Stimulated activated CD8-positive, alpha-beta memory T cell treated with anti-CD3 and anti-CD28 coated beads, Interleukin-7, amount 100 ng/mL, for 48 hours (primary cell): ENCODE results near the gene ASB13.

Source experiments
- DNase-seq, 2 donors: peaks; one replicate each; pipeline ENCODE4 v3.0.0-alpha.2; 2020; ENCODE audit warnings: low read depth in 1 of 2; ENCODE audit errors: extremely low read depth in 1 of 2

ASB13 gene

DNA sequence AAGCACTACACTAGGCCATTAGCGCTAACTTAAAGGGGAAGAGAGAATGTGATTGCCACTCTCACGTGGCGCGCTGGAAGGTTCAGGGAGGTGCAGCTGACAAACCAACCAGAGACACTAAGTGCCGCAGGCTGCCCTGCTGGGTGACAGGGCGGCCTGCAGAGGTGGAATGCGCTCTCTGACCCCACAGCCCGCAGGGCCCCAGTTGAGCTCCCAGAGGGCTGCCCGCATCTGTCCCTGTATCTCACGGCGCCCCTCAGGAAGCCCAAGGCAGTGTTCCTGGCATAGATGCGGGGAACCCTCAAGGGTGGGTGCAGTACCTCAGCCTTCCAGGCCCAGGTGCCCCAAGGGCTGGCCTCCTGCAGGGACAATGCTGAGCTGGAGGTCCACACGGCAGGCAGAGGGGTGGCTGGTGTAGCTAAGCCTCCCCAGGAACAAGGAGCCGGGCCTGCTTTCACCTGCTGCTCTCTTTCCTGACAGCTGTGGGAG is 75.0 kb downstream of the ASB13 start:
- no peak for DNase-seq

DNA sequence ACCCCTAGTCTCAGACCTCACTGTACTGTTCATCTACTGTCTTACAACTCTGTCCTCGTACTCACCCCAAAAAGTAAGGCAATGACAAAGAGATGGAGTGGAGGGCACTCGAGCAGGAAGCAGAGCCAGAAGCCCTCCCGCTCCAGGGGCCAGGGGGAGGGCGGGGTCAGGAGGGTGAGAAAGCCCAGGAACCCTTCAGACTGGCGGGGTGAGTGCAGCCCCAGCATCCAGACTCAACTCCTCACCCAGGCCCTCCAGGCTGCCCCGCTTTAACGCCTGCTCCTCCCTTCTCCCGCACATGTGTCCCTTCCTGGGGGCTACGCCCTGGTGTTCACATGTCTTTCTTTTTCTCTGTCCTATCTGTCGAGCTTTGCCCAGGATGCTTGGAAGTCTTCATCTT is 75.6 kb downstream of the ASB13 start:
- DNase-seq, result no peak

DNA sequence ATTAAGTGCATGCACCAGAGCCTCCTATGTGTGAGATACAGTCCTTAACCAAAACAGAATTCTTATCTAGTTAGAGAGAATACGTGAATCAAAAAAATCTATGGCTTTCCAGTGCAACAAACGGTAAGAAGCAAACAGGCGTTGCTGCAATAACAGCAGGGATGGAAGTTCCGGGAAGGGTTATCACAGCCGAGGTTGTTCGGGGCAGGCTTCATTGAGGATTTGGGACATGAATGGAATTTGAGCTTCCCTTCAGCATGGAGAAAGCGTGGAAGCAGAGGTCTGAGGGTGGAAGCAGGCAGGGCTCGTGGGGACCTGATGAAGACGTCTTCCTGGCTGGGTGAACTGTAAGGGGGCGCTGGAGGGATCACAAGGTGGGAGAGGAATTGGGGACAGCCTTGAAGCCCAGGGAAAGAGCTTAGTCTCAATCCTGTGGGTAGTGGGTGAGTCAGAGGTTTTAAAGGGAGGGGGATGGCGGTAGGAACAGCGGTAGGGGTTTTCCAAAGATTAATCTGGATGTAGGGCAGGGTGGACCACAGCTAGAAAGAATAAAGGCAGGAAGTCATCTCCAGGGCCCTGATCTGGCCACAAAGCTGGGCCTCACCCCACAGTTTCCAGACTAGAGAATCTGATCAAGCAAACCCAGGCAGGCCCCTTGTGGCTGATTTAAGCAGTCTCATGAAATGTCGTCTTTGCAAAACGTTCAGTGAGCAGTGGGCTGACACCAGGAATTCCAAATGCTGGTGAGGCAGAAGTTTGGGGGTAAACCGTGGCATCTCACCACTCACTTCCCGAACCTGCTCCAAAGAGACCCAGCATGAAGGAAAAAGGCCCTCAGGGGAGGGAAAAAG is 76.5 kb downstream of the ASB13 start:
- no peak for DNase-seq

DNA sequence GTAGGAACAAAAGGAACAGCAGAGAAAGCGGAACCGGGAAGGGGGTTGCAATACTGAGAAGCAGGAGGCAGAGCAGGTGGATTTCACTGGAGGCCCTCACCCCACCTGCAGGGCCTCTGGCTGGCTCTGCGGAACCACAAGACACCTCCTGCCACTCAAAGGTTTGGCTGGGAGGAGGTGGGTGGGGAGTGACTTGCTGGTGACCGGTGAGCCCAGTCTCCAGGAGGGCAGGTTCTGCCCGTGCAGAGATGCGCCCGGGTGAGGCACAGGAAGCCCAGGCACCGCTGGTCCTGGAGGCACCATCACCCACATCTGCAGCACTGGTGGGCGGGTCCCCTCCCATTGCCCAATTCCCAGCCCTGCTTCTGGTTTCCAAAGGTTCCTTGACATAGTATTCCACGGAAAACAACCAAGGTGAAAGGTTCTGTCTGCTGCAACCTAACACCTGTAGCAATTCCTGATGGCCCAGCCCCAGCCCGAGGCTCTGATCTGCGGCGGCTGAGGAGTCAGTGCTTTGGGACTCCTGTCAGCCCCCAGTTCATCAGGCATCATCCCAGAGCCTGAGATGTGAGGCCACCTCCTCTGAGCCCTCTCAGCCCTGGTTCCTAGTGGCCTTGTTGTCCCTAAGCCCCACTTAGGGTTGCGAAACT is 77.3 kb downstream of the ASB13 start:
- no peak for DNase-seq
